C4-2B (cell line): Measurements from ENCODE around the gene HTT.
A peak's percentile ranks its signal among the peaks of the same experiment; 100 is the strongest.
"Not testable (repeated sequence)": the region's sequence is repeated elsewhere in the genome, so short reads cannot be mapped to it uniquely, and the experiment has no call there.

ENCODE experiments used
- H3K27ac ChIP-seq: fragments of 450-650 bp; 2 replicates; pipeline ENCODE4 v1.5.1; 2017
- ZFX ChIP-seq: fragments of 450-650 bp; IDR thresholded peaks from 2 replicates; pipeline ENCODE4 v1.6.1; 2017
- TF ChIP-seq, protein P1 (sequence below): fragments of 450-650 bp; conservative IDR thresholded peaks from 2 replicates; pipeline ENCODE4 v1.5.1; 2017; ENCODE audit warnings: mild to moderate bottlenecking

Gene HTT

GRCh38 chr4:3047464-3048286 is 26.8 kb upstream of the HTT start:
- TF ChIP-seq ZFX: no peak
- TF ChIP-seq, protein P1, sequence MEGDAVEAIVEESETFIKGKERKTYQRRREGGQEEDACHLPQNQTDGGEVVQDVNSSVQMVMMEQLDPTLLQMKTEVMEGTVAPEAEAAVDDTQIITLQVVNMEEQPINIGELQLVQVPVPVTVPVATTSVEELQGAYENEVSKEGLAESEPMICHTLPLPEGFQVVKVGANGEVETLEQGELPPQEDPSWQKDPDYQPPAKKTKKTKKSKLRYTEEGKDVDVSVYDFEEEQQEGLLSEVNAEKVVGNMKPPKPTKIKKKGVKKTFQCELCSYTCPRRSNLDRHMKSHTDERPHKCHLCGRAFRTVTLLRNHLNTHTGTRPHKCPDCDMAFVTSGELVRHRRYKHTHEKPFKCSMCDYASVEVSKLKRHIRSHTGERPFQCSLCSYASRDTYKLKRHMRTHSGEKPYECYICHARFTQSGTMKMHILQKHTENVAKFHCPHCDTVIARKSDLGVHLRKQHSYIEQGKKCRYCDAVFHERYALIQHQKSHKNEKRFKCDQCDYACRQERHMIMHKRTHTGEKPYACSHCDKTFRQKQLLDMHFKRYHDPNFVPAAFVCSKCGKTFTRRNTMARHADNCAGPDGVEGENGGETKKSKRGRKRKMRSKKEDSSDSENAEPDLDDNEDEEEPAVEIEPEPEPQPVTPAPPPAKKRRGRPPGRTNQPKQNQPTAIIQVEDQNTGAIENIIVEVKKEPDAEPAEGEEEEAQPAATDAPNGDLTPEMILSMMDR: peak; percentile 90
- H3K27ac ChIP-seq: no peak overlapping the region

- not testable (repeated sequence) for H3K27ac ChIP-seq
Measured at GRCh38 chr4:3051141-3051897, 23.2 kb upstream of the HTT start.

GRCh38 chr4:3054169-3054759 is 20.2 kb upstream of the HTT start:
- TF ChIP-seq ZFX: no peak
- TF ChIP-seq, protein P1: no peak
- no peak overlapping the region for H3K27ac ChIP-seq

- H3K27ac ChIP-seq: no peak overlapping the region
Measured at GRCh38 chr4:3059943-3060342, 14.5 kb upstream of the HTT start.

GRCh38 chr4:3060946-3061345 is 13.5 kb upstream of the HTT start:
- TF ChIP-seq, protein P1: no peak
- no peak for TF ChIP-seq ZFX

More at GRCh38 chr4:3059943-3060342, 14.5 kb upstream of the HTT start:
- TF ChIP-seq, protein P1: no peak
- TF ChIP-seq ZFX: no peak

DNA sequence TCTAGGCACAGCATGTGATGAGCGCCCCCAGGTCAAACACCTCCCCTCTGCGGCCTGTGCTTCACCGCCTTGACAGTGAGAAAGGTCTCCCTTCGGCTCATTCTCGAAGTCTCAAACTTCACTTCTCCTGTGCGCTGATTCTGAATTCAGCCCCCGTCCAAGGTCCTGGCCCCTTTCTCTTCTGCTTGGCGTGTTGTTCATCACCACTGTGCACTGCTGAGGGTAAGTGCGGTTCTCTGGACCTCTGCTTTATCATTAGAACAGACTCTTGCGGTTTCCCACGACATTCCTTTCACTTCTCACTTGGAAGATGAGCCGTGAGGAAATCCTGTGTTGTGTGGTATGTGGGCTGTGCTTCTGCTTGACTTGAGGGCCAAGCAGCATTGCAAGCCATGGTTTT is 12.0 kb upstream of the HTT start:
- no peak for TF ChIP-seq ZFX
- TF ChIP-seq, protein P1: no peak

More at GRCh38 chr4:3060946-3061345, 13.5 kb upstream of the HTT start:
- H3K27ac ChIP-seq: no peak overlapping the region

GRCh38 chr4:3065551-3065950 is 8.9 kb upstream of the HTT start:
- no peak overlapping the region for H3K27ac ChIP-seq
- TF ChIP-seq, protein P1: no peak
- no peak for TF ChIP-seq ZFX

More for the DNA sequence above, 12.0 kb upstream of the HTT start:
- H3K27ac ChIP-seq: no peak overlapping the region
